DOHH2 (cell line): ENCODE measurements around the gene RRP1.

Source experiments
- EZH2phosphoT487 ChIP-seq: fragments of 200-600 bp; sonication (generic); IDR thresholded peaks from 2 replicates; pipeline ENCODE4 v1.6.1; 2017; ENCODE audit warnings: borderline replicate concordance, mild to moderate bottlenecking, antibody characterized with exemption, low read length, moderate library complexity, mixed read lengths
- TF ChIP-seq, protein P1 (sequence below): fragments of 200-600 bp; sonication (generic); IDR thresholded peaks from one replicate; pipeline ENCODE4 v1.5.1; 2014; ENCODE audit warnings: antibody characterized with exemption, mild to moderate bottlenecking, low read depth, low read length; ENCODE audit not compliant: poor library complexity, severe bottlenecking

- TF ChIP-seq, protein P1, sequence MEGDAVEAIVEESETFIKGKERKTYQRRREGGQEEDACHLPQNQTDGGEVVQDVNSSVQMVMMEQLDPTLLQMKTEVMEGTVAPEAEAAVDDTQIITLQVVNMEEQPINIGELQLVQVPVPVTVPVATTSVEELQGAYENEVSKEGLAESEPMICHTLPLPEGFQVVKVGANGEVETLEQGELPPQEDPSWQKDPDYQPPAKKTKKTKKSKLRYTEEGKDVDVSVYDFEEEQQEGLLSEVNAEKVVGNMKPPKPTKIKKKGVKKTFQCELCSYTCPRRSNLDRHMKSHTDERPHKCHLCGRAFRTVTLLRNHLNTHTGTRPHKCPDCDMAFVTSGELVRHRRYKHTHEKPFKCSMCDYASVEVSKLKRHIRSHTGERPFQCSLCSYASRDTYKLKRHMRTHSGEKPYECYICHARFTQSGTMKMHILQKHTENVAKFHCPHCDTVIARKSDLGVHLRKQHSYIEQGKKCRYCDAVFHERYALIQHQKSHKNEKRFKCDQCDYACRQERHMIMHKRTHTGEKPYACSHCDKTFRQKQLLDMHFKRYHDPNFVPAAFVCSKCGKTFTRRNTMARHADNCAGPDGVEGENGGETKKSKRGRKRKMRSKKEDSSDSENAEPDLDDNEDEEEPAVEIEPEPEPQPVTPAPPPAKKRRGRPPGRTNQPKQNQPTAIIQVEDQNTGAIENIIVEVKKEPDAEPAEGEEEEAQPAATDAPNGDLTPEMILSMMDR: no peak
- TF ChIP-seq EZH2phosphoT487: no peak
These were observed 49.5 kb upstream of the RRP1 start for GRCh38 chr21:43739621-43740435.
